AG09309 (cell line): ENCODE measurements around the gene TNRC6B.

Experiments
- DNase-seq: peaks from one replicate; pipeline ENCODE4 v3.0.0-alpha.2; 2010; ENCODE audit warnings: low read depth
- H3K4me3 ChIP-seq: 2 replicates; pipeline ENCODE4 v1.5.1; 2011; ENCODE audit warnings: mild to moderate bottlenecking, low read depth, low read length, moderate library complexity; ENCODE audit not compliant: control insufficient read depth
- TF ChIP-seq, protein P1 (sequence below): IDR thresholded peaks from 2 replicates; pipeline ENCODE4 v1.5.1; 2011; ENCODE audit warnings: mild to moderate bottlenecking, low read depth, low read length, inconsistent platforms; ENCODE audit not compliant: insufficient read depth, control insufficient read depth; ENCODE audit errors: missing control alignments

Gene TNRC6B

GRCh38 chr22:40341604-40342003 is 163.9 kb downstream of the TNRC6B start:
- TF ChIP-seq, protein P1, sequence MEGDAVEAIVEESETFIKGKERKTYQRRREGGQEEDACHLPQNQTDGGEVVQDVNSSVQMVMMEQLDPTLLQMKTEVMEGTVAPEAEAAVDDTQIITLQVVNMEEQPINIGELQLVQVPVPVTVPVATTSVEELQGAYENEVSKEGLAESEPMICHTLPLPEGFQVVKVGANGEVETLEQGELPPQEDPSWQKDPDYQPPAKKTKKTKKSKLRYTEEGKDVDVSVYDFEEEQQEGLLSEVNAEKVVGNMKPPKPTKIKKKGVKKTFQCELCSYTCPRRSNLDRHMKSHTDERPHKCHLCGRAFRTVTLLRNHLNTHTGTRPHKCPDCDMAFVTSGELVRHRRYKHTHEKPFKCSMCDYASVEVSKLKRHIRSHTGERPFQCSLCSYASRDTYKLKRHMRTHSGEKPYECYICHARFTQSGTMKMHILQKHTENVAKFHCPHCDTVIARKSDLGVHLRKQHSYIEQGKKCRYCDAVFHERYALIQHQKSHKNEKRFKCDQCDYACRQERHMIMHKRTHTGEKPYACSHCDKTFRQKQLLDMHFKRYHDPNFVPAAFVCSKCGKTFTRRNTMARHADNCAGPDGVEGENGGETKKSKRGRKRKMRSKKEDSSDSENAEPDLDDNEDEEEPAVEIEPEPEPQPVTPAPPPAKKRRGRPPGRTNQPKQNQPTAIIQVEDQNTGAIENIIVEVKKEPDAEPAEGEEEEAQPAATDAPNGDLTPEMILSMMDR, result no peak
- no peak for DNase-seq
- no peak overlapping the region for H3K4me3 ChIP-seq

- no peak overlapping the region for H3K4me3 ChIP-seq
- TF ChIP-seq, protein P1, result no peak
- DNase-seq, result no peak
These were observed 164.8 kb downstream of the TNRC6B start for GRCh38 chr22:40342521-40342920.

GRCh38 chr22:40345271-40345670 is 167.5 kb downstream of the TNRC6B start:
- H3K4me3 ChIP-seq, result peak overlapping the region; percentile 99
- TF ChIP-seq, protein P1, result no peak
- DNase-seq, result no peak

- TF ChIP-seq, protein P1, result no peak
- no peak for DNase-seq
- H3K4me3 ChIP-seq, result peak overlapping the region; percentile 99
These were observed 168.1 kb downstream of the TNRC6B start for GRCh38 chr22:40345815-40346184.

GRCh38 chr22:40346185-40347118 is 168.7 kb downstream of the TNRC6B start, which contains the start of gene ADSL:
TSS of gene ADSL (plus strand) at chr22:40346500. CDS start at chr22:40346559, 59 bp downstream.
- H3K4me3 ChIP-seq, result peak within 1 kb of the TSS; percentile 99
- TF ChIP-seq, protein P1, result peak; percentile 25
- DNase-seq, result no peak

- TF ChIP-seq, protein P1, result no peak
- peak overlapping the region; percentile 99 for H3K4me3 ChIP-seq
- DNase-seq, result no peak
These were observed 169.6 kb downstream of the TNRC6B start for GRCh38 chr22:40347300-40347699.
